GM12874 (cell line): ENCODE results near the gene SPZ1.

ENCODE experiments used
- TF ChIP-seq, protein P1 (sequence below): IDR thresholded peaks from 2 replicates; pipeline ENCODE4 v1.5.1; 2011; ENCODE audit warnings: low read depth, mild to moderate bottlenecking, control low read depth, low read length, moderate library complexity; ENCODE audit not compliant: insufficient read depth

The SPZ1 gene

DNA sequence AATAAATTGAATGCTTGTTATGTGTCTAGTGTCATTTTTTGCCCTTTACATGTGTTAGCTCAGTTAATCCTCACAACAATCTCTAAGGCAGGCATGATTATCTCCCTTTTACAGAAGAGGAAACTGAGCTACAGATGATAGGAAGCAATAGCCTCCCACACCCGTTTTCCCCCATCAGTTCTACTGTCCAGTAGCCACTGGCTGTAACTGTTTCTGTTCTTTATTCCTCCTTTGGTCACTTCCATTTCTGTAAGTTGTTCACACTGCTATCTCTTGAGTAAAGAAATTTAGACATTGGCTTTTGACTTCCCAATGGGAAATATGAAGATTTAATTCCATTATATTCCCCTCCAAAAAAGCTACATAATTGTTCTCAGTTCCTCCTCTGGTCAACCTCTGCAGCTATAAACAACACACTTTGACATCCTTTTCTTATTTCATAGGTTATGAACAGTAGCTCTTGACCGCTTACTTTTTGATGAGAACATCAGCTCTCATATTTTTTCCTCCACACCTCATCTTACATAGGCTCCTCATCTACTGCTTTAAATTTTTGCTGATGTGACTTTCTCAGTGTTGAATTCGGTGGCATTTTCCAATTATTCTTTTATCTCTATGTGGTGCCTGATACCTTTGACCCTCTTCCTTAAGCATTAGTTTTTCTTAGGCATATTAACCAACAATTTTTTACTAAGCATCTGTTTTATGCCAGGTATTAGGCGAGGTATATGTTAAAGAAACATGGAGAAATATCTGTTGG, 21.4 kb downstream of the SPZ1 start:
- TF ChIP-seq, protein P1, sequence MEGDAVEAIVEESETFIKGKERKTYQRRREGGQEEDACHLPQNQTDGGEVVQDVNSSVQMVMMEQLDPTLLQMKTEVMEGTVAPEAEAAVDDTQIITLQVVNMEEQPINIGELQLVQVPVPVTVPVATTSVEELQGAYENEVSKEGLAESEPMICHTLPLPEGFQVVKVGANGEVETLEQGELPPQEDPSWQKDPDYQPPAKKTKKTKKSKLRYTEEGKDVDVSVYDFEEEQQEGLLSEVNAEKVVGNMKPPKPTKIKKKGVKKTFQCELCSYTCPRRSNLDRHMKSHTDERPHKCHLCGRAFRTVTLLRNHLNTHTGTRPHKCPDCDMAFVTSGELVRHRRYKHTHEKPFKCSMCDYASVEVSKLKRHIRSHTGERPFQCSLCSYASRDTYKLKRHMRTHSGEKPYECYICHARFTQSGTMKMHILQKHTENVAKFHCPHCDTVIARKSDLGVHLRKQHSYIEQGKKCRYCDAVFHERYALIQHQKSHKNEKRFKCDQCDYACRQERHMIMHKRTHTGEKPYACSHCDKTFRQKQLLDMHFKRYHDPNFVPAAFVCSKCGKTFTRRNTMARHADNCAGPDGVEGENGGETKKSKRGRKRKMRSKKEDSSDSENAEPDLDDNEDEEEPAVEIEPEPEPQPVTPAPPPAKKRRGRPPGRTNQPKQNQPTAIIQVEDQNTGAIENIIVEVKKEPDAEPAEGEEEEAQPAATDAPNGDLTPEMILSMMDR: no peak

DNA sequence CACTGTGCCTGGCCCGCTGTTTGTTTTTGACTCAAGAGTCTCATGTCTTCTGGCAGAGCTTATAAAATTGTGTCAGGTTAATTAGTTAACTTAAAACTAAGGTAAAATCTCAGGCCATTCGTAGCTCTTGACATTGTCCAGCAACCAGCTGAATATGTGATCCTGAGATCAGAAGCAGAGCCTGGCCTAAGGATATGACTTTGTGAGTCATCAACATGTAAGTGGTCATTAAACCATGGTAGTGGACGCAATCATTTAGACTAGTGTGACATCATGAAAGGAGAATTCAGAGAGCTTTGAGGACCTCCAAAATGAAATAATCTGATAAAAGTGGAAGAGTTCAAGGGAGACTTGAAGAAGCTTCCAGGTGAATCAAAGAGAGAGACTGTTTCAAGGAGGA, 23.3 kb downstream of the SPZ1 start:
- TF ChIP-seq, protein P1: no peak

- TF ChIP-seq, protein P1: peak; percentile 54
Observed at GRCh38 chr5:80346055-80346454, 26.3 kb downstream of the SPZ1 start.

DNA sequence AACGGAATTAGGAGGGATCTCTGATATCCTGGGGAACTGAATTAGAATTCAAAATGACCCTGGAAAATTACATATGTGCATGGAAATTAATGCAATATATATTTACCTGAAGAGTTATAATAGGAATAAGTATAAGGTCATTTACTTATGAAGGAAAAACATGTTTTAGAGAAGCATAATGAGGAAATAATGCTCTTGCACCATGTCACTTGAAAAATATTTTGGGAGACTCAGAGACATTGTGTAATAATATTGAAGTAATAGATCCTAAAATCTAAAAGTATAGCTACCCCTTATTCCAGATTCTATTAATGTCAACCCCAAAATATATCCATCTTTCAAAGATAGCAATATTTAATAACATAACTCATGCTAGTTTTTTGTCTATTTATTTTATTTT, 28.4 kb downstream of the SPZ1 start:
- TF ChIP-seq, protein P1: no peak

DNA sequence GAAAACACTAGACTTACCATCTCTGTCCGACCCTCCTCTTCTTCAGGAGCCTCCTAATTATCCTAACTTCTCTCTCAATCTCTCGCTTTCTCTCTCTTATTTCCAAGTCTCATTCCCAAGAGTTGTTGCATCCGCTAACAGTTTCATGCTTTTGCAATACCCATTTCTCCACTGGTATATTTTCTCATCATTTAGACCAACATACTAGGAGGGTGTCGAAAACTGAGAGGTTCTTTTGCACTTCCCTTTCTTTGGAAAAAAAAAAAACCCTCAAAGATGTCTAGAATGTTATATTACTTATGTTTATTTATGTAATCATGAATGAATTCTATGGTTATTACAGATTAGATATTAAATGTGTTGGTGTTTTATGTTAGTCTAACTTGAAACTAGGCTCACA, 35.9 kb downstream of the SPZ1 start:
- TF ChIP-seq, protein P1: no peak

- TF ChIP-seq, protein P1: no peak
Observed at GRCh38 chr5:80357671-80358070, 37.9 kb downstream of the SPZ1 start.

DNA sequence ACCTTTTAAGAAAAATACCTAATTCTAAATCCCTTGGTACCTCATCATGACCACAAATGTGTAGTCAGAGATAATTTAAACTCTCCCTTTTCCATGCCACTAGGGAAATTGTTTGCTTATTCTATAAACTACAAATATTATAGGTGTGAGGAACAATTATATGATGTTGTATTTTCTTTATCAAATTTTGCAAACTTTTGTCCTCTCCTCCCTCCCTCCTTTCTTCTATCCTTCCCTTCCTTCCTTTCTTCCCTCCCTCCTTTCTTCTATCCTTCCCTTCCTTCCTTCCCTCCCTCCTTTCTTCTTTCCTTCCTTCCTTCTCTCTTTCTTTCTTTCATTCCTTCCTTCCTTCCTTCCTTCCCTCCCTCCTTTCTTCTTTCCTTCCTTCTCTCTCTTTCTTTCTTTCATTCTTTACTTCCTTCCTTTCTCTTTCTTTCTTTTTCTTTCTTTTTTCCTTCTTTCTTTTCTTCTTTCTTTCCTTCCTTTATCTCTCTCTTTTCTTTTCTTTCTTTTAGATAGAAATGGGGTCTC, 41.2 kb downstream of the SPZ1 start:
- TF ChIP-seq, protein P1: no peak
